Stromal cell of bone marrow (primary cell): ENCODE measurements around the gene SSX2IP.
"Not testable (repeated sequence)": the region's sequence is repeated elsewhere in the genome, so short reads cannot be mapped to it uniquely, and the experiment has no call there.

ENCODE experiments used
- DNase-seq: peaks from one replicate; pipeline ENCODE4 v3.0.0-alpha.2; 2012; ENCODE audit warnings: low read depth

The SSX2IP gene

GRCh38 chr1:84619383-84620102 lies 70.7 kb downstream of the SSX2IP start:
- DNase-seq, result peak; percentile 75

- DNase-seq, result no peak
Measured at GRCh38 chr1:84617349-84617748, 72.9 kb downstream of the SSX2IP start.

- no peak for DNase-seq
Measured at GRCh38 chr1:84615790-84616189, 74.5 kb downstream of the SSX2IP start.

GRCh38 chr1:84613887-84614286 lies 76.4 kb downstream of the SSX2IP start:
- DNase-seq, result no peak

GRCh38 chr1:84613026-84613425 lies 77.2 kb downstream of the SSX2IP start:
- DNase-seq, result no peak

- DNase-seq, result no peak
Measured at GRCh38 chr1:84611796-84612195, 78.5 kb downstream of the SSX2IP start.

- DNase-seq, result no peak
Measured at GRCh38 chr1:84611091-84611490, 79.2 kb downstream of the SSX2IP start.

GRCh38 chr1:84606977-84607376 lies 83.3 kb downstream of the SSX2IP start:
- no peak for DNase-seq

- no peak for DNase-seq
Measured at GRCh38 chr1:84605157-84605556, 85.1 kb downstream of the SSX2IP start.

GRCh38 chr1:84603941-84604830 lies 86.1 kb downstream of the SSX2IP start:
- DNase-seq, result peak; percentile 96

- no peak for DNase-seq
Measured at GRCh38 chr1:84603223-84603622, 87.0 kb downstream of the SSX2IP start.

GRCh38 chr1:84600796-84601195 lies 89.5 kb downstream of the SSX2IP start:
- DNase-seq, result no peak

- peak; percentile 82 for DNase-seq
Measured at GRCh38 chr1:84598846-84599741, 91.2 kb downstream of the SSX2IP start.

GRCh38 chr1:84598418-84598817 lies 91.8 kb downstream of the SSX2IP start:
- DNase-seq, result peak; percentile 56

- DNase-seq, result no peak
Measured at GRCh38 chr1:84597011-84597410, 93.2 kb downstream of the SSX2IP start.

- not testable (repeated sequence) for DNase-seq
Measured at GRCh38 chr1:84594959-84595358, 95.3 kb downstream of the SSX2IP start.
